CD14-positive monocyte (primary cell): ENCODE data around the gene C5orf63. TPM values are rescaled to one million over a fixed set of nuclear protein-coding genes. Genes with fewer than 3 reads are reported as not detected.

Source experiments
- DNase-seq, 3 donors: peaks; one replicate each; pipeline ENCODE4 v3.0.0-alpha.2; 2011 to 2022
- H2AFZ ChIP-seq: 2 replicates; pipeline ENCODE4 v1.6.0; 2012; ENCODE audit warnings: mild to moderate bottlenecking, low read depth, low read length, inconsistent platforms; ENCODE audit not compliant: insufficient read depth, poor library complexity, severe bottlenecking
- H3K27ac ChIP-seq, 2 donors: 1 replicate in 1 of 2; 2 replicates in 1 of 2; pipeline ENCODE4 v1.5.1; 2012 to 2013; ENCODE audit warnings: low read length in 2 of 2, control low read depth in 1 of 2, inconsistent platforms in 1 of 2, low read depth in 1 of 2, mild to moderate bottlenecking in 1 of 2
- H3K27me3 ChIP-seq, 2 donors: one replicate each; pipeline versions ENCODE4 v1.6.0 to v1.6.1; 2011 to 2013; ENCODE audit warnings: low read length in 2 of 2; ENCODE audit not compliant: control insufficient read depth in 2 of 2, insufficient read depth in 2 of 2
- H3K36me3 ChIP-seq, 2 donors: replicated peaks in 1 of 2; 1 replicate in 1 of 2; 2 replicates in 1 of 2; pipeline versions ENCODE4 v1.5.1 to v1.6.1; 2012 to 2013; ENCODE audit warnings: low read length in 2 of 2, control low read depth in 1 of 2, inconsistent platforms in 1 of 2, mild to moderate bottlenecking in 1 of 2; ENCODE audit not compliant: insufficient read depth in 2 of 2, control insufficient read depth in 1 of 2
- H3K4me1 ChIP-seq, 2 donors: 1 replicate in 1 of 2; 2 replicates in 1 of 2; pipeline versions ENCODE4 v1.5.1 to v1.6.1; 2012 to 2013; ENCODE audit warnings: low read length in 2 of 2, control low read depth in 1 of 2, inconsistent platforms in 1 of 2, mild to moderate bottlenecking in 1 of 2, moderate library complexity in 1 of 2; ENCODE audit not compliant: insufficient read depth in 2 of 2, control insufficient read depth in 1 of 2
- H3K4me2 ChIP-seq: replicated peaks from 2 replicates; pipeline ENCODE3; 2012; ENCODE audit warnings: low read length, moderate library complexity, mild to moderate bottlenecking; ENCODE audit not compliant: poor library complexity, severe bottlenecking; ENCODE audit errors: extremely low read depth
- H3K4me3 ChIP-seq, 3 experiments: fragments of 200-600 bp in 1 of 3; sonication (generic) in 1 of 3; replicated peaks in 1 of 3; 1 replicate in 2 of 3; 2 replicates in 1 of 3; pipeline ENCODE4 v1.5.1; 2011 to 2013; ENCODE audit warnings: low read length in 3 of 3, mild to moderate bottlenecking in 3 of 3, control low read depth in 2 of 3, low read depth in 2 of 3, inconsistent platforms in 1 of 3, moderate library complexity in 1 of 3
- H3K79me2 ChIP-seq: 2 replicates; pipeline ENCODE4 v1.6.0; 2012; ENCODE audit warnings: mild to moderate bottlenecking, control low read depth, inconsistent platforms, low read length, moderate library complexity; ENCODE audit not compliant: insufficient read depth
- H3K9ac ChIP-seq: 2 replicates; pipeline ENCODE4 v1.6.0; 2017; ENCODE audit warnings: low read length, mild to moderate bottlenecking; ENCODE audit not compliant: insufficient read depth, poor library complexity, severe bottlenecking
- H3K9me3 ChIP-seq, 2 donors: replicated peaks in 1 of 2; 1 replicate in 1 of 2; 2 replicates in 1 of 2; pipeline versions ENCODE4 v1.5.1 to v1.6.1; 2012 to 2013; ENCODE audit warnings: low read length in 2 of 2, control low read depth in 1 of 2; ENCODE audit not compliant: control insufficient read depth in 1 of 2, insufficient read depth in 1 of 2
- H4K20me1 ChIP-seq: 2 replicates; pipeline ENCODE4 v1.6.0; 2012; ENCODE audit warnings: mild to moderate bottlenecking, low read length, control low read depth, moderate library complexity; ENCODE audit not compliant: insufficient read depth
- H3K27ac Mint-ChIP-seq, 7 donors: one replicate each; pipeline ENCODE4 v1.8.0; 2020; ENCODE audit warnings: mild to moderate bottlenecking in 7 of 7, mixed read lengths in 7 of 7, moderate library complexity in 6 of 7, inconsistent platforms in 2 of 7
- H3K27me3 Mint-ChIP-seq, 3 donors: one replicate each; pipeline ENCODE4 v1.8.0; 2021 to 2022; ENCODE audit warnings: low read depth in 3 of 3, mild to moderate bottlenecking in 3 of 3, mixed read lengths in 3 of 3, moderate library complexity in 3 of 3, inconsistent platforms in 1 of 3
- H3K36me3 Mint-ChIP-seq, 2 donors: one replicate each; pipeline ENCODE4 v1.8.0; 2020; ENCODE audit warnings: mixed read lengths in 2 of 2, inconsistent platforms in 1 of 2, mild to moderate bottlenecking in 1 of 2
- H3K4me1 Mint-ChIP-seq: one replicate; pipeline ENCODE4 v1.8.0; 2020; ENCODE audit warnings: mild to moderate bottlenecking, mixed read lengths
- H3K4me3 Mint-ChIP-seq, 2 donors: one replicate each; pipeline ENCODE4 v1.8.0; 2020; ENCODE audit warnings: mild to moderate bottlenecking in 2 of 2, mixed read lengths in 2 of 2, moderate library complexity in 1 of 2
- H3K9me3 Mint-ChIP-seq, 7 donors: one replicate each; pipeline ENCODE4 v1.8.0; 2020 to 2022; ENCODE audit warnings: mixed read lengths in 7 of 7, mild to moderate bottlenecking in 6 of 7, moderate library complexity in 6 of 7, inconsistent platforms in 2 of 7
- WGBS: methylation state at CpG from one replicate; pipeline ENCODE4 v1.1.5; 2013; ENCODE audit warnings: missing lambda C conversion rate; ENCODE audit not compliant: insufficient coverage; 5-methylcytosine and 5-hydroxymethylcytosine counted together
- intact Hi-C, 2 donors: fragments of 100-400 bp; cut with micrococcal nuclease; formaldehyde crosslinking; loops; one replicate each; pipeline versions ENCODE4 v1.15.0 to v1.15.1; 2023
- polyA minus RNA-seq: library from RNA; depleted of rRNA, polyadenylated mRNA; stranded (reverse); fragments of >200 nt; gene quantifications from 2 replicates; pipeline ENCODE4 v1.2.3, GENCODE V29; 2012
- polyA plus RNA-seq, 3 donors: library from polyadenylated mRNA; depleted of rRNA in 1 of 3; unstranded in 2 of 3; stranded (reverse) in 1 of 3; fragments of 300-500 nt in 2 of 3; fragments of >200 nt in 1 of 3; fragmentation: Illumina TruSeq in 2 of 3; gene quantifications; 1 replicate in 2 of 3; 2 replicates in 1 of 3; pipeline ENCODE4 v1.2.3, GENCODE V29; 2012 to 2021
- total RNA-seq, 12 experiments: library from RNA in 1 of 12; stranded (reverse) in 1 of 12; fragments of 120-200 nt in 1 of 12; gene quantifications; one replicate each; pipeline ENCODE4 v1.2.4 and lab custom pipeline; 2013 to 2026; ENCODE audit warnings: mixed read lengths in 6 of 12, inconsistent platforms in 1 of 12
- TF ChIP-seq, protein P1 (sequence below): fragments of 200-600 bp; IDR thresholded peaks from one replicate; pipeline ENCODE4 v1.8.0; 2022; ENCODE audit warnings: antibody characterized with exemption, mild to moderate bottlenecking

The C5orf63 gene
- 0.42 TPM for total RNA-seq (2013)
- 1 to 10 TPM in 1 of 3 donors, under 1 TPM in 1, not detected in 1; 0.27 to 1.5 TPM for polyA plus RNA-seq
- polyA minus RNA-seq = under 0.01 and 0.24 TPM in 2 replicates
- total RNA-seq (lab: John Stamatoyannopoulos, UW) = 0 to 2.4 (median 0.15) reads per million in 11 experiments

DNA sequence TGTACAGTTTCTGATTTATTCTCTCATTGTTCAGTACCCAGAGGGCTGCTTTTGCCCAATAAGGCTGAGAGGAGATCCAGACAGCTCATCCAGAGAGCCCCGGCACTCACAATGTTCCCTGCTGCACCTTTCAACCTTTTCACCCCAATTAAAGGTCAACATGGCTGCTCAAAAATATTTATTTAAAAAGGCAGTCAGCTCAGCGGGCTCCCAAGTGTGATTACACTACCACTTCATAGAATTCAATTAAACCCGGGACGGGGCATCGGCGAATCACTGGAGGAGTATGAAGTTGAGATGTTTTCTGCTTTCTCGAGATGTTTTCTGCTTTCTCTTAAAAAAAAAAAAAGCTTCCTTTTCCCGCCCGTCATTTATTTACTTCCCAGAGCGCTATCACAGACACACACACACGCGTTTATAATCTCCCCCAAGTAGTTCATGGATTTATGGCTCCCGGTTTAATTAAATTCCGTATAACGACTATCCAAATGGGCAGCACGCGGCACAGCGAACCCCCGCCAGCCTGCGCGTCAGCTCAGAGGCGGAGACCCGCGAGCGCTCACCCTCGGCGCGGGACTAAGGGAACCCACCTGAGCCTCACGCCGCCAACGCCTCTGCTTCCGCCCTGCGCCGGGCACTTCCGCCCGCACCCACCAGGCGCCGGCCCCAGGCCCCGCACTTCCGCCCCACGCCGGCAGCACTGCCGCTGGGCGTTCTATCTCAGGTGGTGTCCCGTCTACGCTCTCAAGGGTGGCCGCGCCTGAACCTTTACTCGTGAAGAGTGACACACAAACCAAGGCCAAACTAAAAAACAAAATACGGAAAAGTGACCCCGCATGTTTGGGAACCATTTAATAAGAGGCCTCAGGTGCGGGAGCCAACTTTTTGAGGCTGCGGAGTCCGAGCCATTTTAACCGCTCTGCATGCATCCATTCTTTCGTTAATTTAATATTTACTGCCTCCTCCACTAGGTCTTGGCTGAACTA is at the start of gene C5orf63:
C5orf63 (minus strand) TSS at position 642 of the 986 bp plus-strand sequence. CDS start 14,507 bp downstream, outside the sequence.
- Mint-ChIP-seq H3K4me3 (peak within 1 kb of the TSS; percentile 86 to 98), H3K9me3 (peaks cover 0 to 3% (median 0%) of the 10 kb centered on the region in 7 donors), H3K4me1 (peaks cover 13% of the 10 kb centered on the region), H3K36me3 (no peaks in the 10 kb centered on the region), H3K27me3 (peaks cover 3 to 9% (median 4%) of the 10 kb centered on the region in 3 donors), H3K27ac (peak within 1 kb of the TSS in 6 of 7 donors; percentile 25 to 69 (median 45))
- Histone ChIP-seq H3K4me3 (peak within 1 kb of the TSS; percentile 53 to 94 (median 82)), H3K9ac (peak within 1 kb of the TSS; percentile 58), H2AFZ (peak within 1 kb of the TSS; percentile 90), H3K36me3 (no peaks in the 10 kb centered on the region), H3K27ac (no peak within 1 kb of the TSS), H3K27me3 (no peaks in the 10 kb centered on the region), H3K79me2 (no peaks in the 10 kb centered on the region), H3K4me1 (peaks cover 10% of the 10 kb centered on the region in 2 donors), H3K9me3 (no peaks in the 10 kb centered on the region), H4K20me1 (no peaks in the 10 kb centered on the region), H3K4me2 (peak within 1 kb of the TSS; percentile 85)
- intact Hi-C loops = no loop called here
- TF ChIP-seq, protein P1, sequence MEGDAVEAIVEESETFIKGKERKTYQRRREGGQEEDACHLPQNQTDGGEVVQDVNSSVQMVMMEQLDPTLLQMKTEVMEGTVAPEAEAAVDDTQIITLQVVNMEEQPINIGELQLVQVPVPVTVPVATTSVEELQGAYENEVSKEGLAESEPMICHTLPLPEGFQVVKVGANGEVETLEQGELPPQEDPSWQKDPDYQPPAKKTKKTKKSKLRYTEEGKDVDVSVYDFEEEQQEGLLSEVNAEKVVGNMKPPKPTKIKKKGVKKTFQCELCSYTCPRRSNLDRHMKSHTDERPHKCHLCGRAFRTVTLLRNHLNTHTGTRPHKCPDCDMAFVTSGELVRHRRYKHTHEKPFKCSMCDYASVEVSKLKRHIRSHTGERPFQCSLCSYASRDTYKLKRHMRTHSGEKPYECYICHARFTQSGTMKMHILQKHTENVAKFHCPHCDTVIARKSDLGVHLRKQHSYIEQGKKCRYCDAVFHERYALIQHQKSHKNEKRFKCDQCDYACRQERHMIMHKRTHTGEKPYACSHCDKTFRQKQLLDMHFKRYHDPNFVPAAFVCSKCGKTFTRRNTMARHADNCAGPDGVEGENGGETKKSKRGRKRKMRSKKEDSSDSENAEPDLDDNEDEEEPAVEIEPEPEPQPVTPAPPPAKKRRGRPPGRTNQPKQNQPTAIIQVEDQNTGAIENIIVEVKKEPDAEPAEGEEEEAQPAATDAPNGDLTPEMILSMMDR = no peak
- peak; percentile 22 to 54 (median 39) for DNase-seq
- 19% methylated on average over 41 of the region's 56 CpGs for WGBS

DNA sequence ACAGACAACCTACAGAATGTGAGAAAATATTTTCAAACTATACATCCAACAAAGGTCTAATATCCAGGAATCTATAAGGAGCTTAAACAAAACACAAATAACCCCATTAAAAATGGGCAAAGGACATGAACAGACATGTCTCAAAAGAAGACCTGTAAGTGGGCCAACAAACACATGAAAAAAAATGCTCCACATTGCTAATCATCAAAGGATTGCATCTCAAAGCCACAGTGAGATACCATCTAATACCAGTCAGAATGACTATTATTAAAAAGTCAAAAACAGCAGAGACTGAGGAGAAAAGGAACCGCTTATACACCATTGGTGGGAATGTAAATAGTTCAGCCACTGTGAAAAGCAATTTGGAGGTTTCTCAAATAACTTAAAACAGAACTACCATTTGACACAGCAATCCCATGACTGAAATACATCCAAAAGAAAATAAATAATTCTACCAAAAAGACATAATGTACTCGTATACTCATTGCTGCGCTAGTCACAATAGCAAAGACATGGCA is 39.1 kb upstream of the C5orf63 start:
- H4K20me1 ChIP-seq = no peaks in the 10 kb centered on the region
- no peak for DNase-seq
- H3K9ac ChIP-seq = no peak overlapping the region
- Mint-ChIP-seq H3K27ac (no peak overlapping the region), H3K9me3 (peaks cover 12 to 26% (median 14%) of the 10 kb centered on the region in 7 donors), H3K27me3 (peaks cover 0 to 5% (median 0%) of the 10 kb centered on the region in 3 donors), H3K4me3 (no peak overlapping the region), H3K36me3 (no peaks in the 10 kb centered on the region), H3K4me1 (no peaks in the 10 kb centered on the region)
- intact Hi-C loops = no loop called here
- no peak overlapping the region for H3K27ac ChIP-seq
- H3K4me2 ChIP-seq = no peak overlapping the region
- H2AFZ ChIP-seq = no peak overlapping the region
- H3K4me3 ChIP-seq = no peak overlapping the region
- peaks cover 0 to 8% of the 10 kb centered on the region in 2 donors for H3K9me3 ChIP-seq
- no peaks in the 10 kb centered on the region for H3K4me1 ChIP-seq
- no CpG with 5 or more reads among the region's 3 CpGs for WGBS
- H3K79me2 ChIP-seq = no peaks in the 10 kb centered on the region
- H3K36me3 ChIP-seq = no peaks in the 10 kb centered on the region
- no peaks in the 10 kb centered on the region for H3K27me3 ChIP-seq
- TF ChIP-seq, protein P1 = no peak
